GM18526 (cell line): Measurements from ENCODE around the gene PER1.

Source experiments
- POLR2A ChIP-seq: IDR thresholded peaks from 3 replicates; pipeline ENCODE4 v1.6.1; 2011; ENCODE audit not compliant: insufficient read length; ENCODE audit errors: extremely low read depth

The PER1 gene

GRCh38 chr17:8176998-8177731 is 25.0 kb upstream of the PER1 start:
- no peak for TF ChIP-seq POLR2A

GRCh38 chr17:8176197-8176940 is 24.2 kb upstream of the PER1 start, which contains the start of gene TMEM107:
Gene TMEM107 (minus strand): TSS chr17:8176380. CDS start chr17:8176286, 94 bp downstream.
- peak; percentile 65 for TF ChIP-seq POLR2A

GRCh38 chr17:8175795-8176196 is 23.6 kb upstream of the PER1 start:
- TF ChIP-seq POLR2A, result no peak

- no peak for TF ChIP-seq POLR2A
Measured at GRCh38 chr17:8173871-8174322, 21.7 kb upstream of the PER1 start.

GRCh38 chr17:8173056-8173870 is 21.1 kb upstream of the PER1 start:
- TF ChIP-seq POLR2A, result peak; percentile 99

GRCh38 chr17:8167526-8167925 is 15.3 kb upstream of the PER1 start:
- TF ChIP-seq POLR2A, result no peak

GRCh38 chr17:8166731-8167130 is 14.5 kb upstream of the PER1 start:
- no peak for TF ChIP-seq POLR2A

GRCh38 chr17:8164815-8165131 is 12.6 kb upstream of the PER1 start:
- TF ChIP-seq POLR2A, result no peak

- TF ChIP-seq POLR2A, result no peak
Measured at GRCh38 chr17:8163978-8164814, 12.0 kb upstream of the PER1 start.

- no peak for TF ChIP-seq POLR2A
Measured at GRCh38 chr17:8162997-8163977, 11.1 kb upstream of the PER1 start.

- peak; percentile 68 for TF ChIP-seq POLR2A
Measured at GRCh38 chr17:8162233-8162996, 10.2 kb upstream of the PER1 start, which contains the start of gene VAMP2. Gene VAMP2 (minus strand): TSS chr17:8162948. CDS start chr17:8162879, 69 bp downstream.

- TF ChIP-seq POLR2A, result no peak
Measured at GRCh38 chr17:8161289-8162232, 9.4 kb upstream of the PER1 start.

GRCh38 chr17:8160741-8161221 is 8.6 kb upstream of the PER1 start:
- TF ChIP-seq POLR2A, result no peak
